ENCODE results near the gene CHCHD6. TPM values are rescaled to one million over a fixed set of nuclear protein-coding genes. Genes with fewer than 3 reads are reported as not detected.

Gene CHCHD6
- polyA plus RNA-seq, 4 donors = 2.2 to 15.0 (median 7.4) TPM

- Histone ChIP-seq H3K9me3 (ENCODE audit: control insufficient read depth in 2 of 2, insufficient read depth in 1 of 2, low read depth in 1 of 2, low read length in 1 of 2) (no peaks in the 10 kb centered on the region), H3K36me3 (ENCODE audit: control insufficient read depth in 3 of 3, insufficient read depth in 2 of 3, low read depth in 1 of 3, low read length in 3 of 3) (no peaks in the 10 kb centered on the region), H3K27me3 (ENCODE audit: control insufficient read depth in 3 of 3, insufficient read depth in 3 of 3, low read length in 3 of 3) (peaks cover 0 to 9% (median 2%) of the 10 kb centered on the region in 3 donors), H3K4me3 (ENCODE audit: low read depth in 1 of 3, low read length in 3 of 3) (no peak overlapping the region), H3K27ac (ENCODE audit: low read depth in 1 of 3, low read length in 2 of 3) (no peak overlapping the region), H3K4me1 (ENCODE audit: control insufficient read depth in 3 of 3, insufficient read depth in 2 of 3, low read depth in 1 of 3, low read length in 2 of 3) (no peaks in the 10 kb centered on the region)
- DNase-seq (no peak), FAIRE-seq (no peak)
- 85 to 87% (median 85%) methylated on average over 15 of the region's 15 CpGs for WGBS, 3 donors
Measured at GRCh38 chr3:126666658-126667528, 37.1 kb upstream of the CHCHD6 start.

DNA sequence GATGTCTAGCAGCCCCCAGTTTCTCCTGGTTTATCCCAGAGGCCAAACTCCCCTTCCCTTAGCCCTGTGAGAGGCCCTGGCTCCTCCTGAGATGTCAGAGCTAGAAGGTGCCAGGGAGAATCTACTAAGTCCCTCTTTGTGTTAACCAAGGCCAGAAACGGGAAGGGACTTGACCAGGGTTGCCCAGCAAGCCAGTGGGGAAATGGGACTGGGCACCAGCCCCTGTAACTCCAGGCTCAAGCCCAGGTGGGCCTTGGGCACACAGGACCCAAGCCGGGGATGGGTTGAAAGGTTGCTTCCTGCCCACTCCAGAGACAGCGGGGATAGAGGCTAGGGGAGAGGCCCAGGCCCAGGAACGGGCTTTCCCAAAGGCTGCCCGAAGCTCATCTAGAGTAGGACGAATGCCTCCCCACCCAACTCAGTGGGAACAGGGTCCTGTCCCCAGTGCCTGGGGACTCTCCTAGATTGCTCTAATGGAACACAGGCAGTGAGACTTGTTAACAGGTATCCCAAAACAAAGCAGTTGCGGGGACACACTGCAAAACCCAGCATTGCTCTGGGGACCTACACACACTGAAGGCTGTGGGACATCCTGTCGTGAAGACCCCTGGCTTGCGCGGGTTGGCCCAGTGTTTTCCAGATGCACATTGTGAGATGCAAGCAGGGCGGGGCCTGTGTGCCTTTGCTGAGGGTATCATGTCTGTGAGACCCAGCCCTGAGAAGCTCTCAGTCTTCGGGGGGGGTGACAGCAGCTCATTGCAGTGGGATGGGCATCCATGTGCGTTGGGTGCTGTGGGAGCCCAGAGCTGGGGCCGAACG lies 36.2 kb upstream of the CHCHD6 start:
- H3K27ac ChIP-seq (ENCODE audit: low read depth in 1 of 3, low read length in 2 of 3) = no peak overlapping the region
- peaks cover 0 to 2% (median 0%) of the 10 kb centered on the region in 3 donors for H3K27me3 ChIP-seq (ENCODE audit: control insufficient read depth in 3 of 3, insufficient read depth in 3 of 3, low read length in 3 of 3)
- no peak overlapping the region for H3K4me3 ChIP-seq (ENCODE audit: low read depth in 1 of 3, low read length in 3 of 3)
- DNase-seq (no peak), FAIRE-seq (no peak)
- WGBS, 3 donors = 80 to 85% (median 83%) methylated on average over 15 of the region's 15 CpGs
- no peaks in the 10 kb centered on the region for H3K4me1 ChIP-seq (ENCODE audit: control insufficient read depth in 3 of 3, insufficient read depth in 2 of 3, low read depth in 1 of 3, low read length in 2 of 3)
- H3K36me3 ChIP-seq (ENCODE audit: control insufficient read depth in 3 of 3, insufficient read depth in 2 of 3, low read depth in 1 of 3, low read length in 3 of 3) = no peaks in the 10 kb centered on the region
- no peaks in the 10 kb centered on the region for H3K9me3 ChIP-seq (ENCODE audit: control insufficient read depth in 2 of 2, insufficient read depth in 1 of 2, low read depth in 1 of 2, low read length in 1 of 2)

DNA sequence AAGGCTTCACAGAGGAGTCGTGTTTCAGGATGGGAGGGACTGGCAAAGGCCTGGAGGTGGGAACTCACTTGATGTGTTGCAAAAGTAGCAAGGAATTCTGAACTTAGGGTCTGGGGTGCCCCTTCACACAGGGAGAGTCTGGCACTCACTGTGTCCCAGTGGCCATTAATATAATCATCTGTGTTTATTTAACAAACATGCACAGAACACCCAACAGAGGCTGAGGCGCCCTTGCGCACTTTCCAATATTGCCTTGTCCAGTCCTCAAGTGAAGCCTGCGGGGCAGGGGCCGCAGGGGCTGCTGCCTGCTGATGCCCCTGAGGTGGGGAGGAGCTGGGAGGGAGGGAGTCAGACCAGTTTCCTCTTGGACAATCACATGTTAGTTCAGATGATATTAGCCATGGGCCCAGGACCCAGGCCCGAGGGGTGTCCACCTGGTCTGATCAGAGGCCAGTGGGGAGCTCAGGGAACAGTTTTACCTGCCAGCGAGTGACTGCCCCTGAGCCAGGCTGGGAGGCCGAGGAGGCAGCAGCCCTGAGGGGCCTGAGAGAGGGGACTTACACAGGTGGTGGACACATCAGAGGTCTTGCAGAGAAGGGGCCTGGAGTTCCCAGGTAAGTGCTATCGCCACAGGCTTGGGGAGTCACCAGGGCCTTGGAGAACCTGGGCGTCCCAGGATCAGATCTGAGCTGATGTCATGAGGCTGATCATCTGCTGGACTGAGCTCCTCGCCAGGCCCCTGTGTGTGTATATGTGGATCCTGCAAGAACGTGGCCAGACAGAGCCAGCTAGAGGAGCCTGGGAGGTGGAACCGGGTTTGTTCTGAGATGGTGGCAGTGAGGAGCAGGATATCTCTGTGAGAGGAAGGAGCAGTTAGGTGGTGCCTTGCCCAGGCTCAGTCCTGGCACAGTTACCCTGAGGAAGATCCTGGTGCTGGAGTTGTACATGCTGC lies 35.3 kb upstream of the CHCHD6 start:
- Histone ChIP-seq H3K36me3 (ENCODE audit: control insufficient read depth in 3 of 3, insufficient read depth in 2 of 3, low read depth in 1 of 3, low read length in 3 of 3) (no peaks in the 10 kb centered on the region), H3K4me1 (ENCODE audit: control insufficient read depth in 3 of 3, insufficient read depth in 2 of 3, low read depth in 1 of 3, low read length in 2 of 3) (no peaks in the 10 kb centered on the region), H3K27ac (ENCODE audit: low read depth in 1 of 3, low read length in 2 of 3) (no peak overlapping the region), H3K27me3 (ENCODE audit: control insufficient read depth in 3 of 3, insufficient read depth in 3 of 3, low read length in 3 of 3) (no peaks in the 10 kb centered on the region), H3K4me3 (ENCODE audit: low read depth in 1 of 3, low read length in 3 of 3) (no peak overlapping the region), H3K9me3 (ENCODE audit: control insufficient read depth in 2 of 2, insufficient read depth in 1 of 2, low read depth in 1 of 2, low read length in 1 of 2) (peaks cover 0 to 4% of the 10 kb centered on the region in 2 donors)
- WGBS, 3 donors = 83 to 90% (median 88%) methylated on average over 12 to 13 of the region's 13 CpGs
- FAIRE-seq (no peak), DNase-seq (no peak)

DNA sequence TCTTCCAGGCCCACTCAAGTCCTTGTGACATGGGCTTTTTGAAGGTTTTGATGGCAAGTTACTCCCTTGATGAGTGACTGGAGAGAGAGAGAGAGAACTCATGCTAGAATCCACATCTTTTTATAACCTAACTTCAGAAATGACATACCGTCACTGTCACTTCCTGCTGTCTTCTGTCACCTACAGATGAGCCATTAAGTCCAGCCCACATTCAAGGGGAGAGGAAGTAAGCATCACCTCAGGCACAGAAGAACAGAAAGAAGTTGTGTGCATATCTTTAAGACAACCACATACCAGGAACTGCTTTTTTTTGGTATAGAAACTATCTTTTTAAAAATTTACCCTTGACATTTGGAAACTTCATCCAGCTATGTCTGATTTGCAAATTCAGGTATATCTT lies 32.5 kb upstream of the CHCHD6 start:
- Histone ChIP-seq H3K4me1 (ENCODE audit: control insufficient read depth in 3 of 3, insufficient read depth in 2 of 3, low read depth in 1 of 3, low read length in 2 of 3) (no peaks in the 10 kb centered on the region), H3K27ac (ENCODE audit: low read depth in 1 of 3, low read length in 2 of 3) (no peak overlapping the region), H3K9me3 (ENCODE audit: control insufficient read depth in 2 of 2, insufficient read depth in 1 of 2, low read depth in 1 of 2, low read length in 1 of 2) (peaks cover 0 to 4% of the 10 kb centered on the region in 2 donors), H3K27me3 (ENCODE audit: control insufficient read depth in 3 of 3, insufficient read depth in 3 of 3, low read length in 3 of 3) (no peaks in the 10 kb centered on the region), H3K4me3 (ENCODE audit: low read depth in 1 of 3, low read length in 3 of 3) (no peak overlapping the region), H3K36me3 (ENCODE audit: control insufficient read depth in 3 of 3, insufficient read depth in 2 of 3, low read depth in 1 of 3, low read length in 3 of 3) (no peaks in the 10 kb centered on the region)
- DNase-seq (no peak), FAIRE-seq (no peak)
- WGBS, 3 donors = 36 to 55% (median 38%) methylated on average over 1 of the region's 1 CpG

GRCh38 chr3:126672340-126672739 lies 31.7 kb upstream of the CHCHD6 start:
- FAIRE-seq = no peak
- Histone ChIP-seq H3K4me1 (ENCODE audit: control insufficient read depth in 3 of 3, insufficient read depth in 2 of 3, low read depth in 1 of 3, low read length in 2 of 3) (no peaks in the 10 kb centered on the region), H3K36me3 (ENCODE audit: control insufficient read depth in 3 of 3, insufficient read depth in 2 of 3, low read depth in 1 of 3, low read length in 3 of 3) (no peaks in the 10 kb centered on the region), H3K9me3 (ENCODE audit: control insufficient read depth in 2 of 2, insufficient read depth in 1 of 2, low read depth in 1 of 2, low read length in 1 of 2) (peaks cover 0 to 4% of the 10 kb centered on the region in 2 donors), H3K27me3 (ENCODE audit: control insufficient read depth in 3 of 3, insufficient read depth in 3 of 3, low read length in 3 of 3) (peaks cover 0 to 4% (median 0%) of the 10 kb centered on the region in 3 donors), H3K27ac (ENCODE audit: low read depth in 1 of 3, low read length in 2 of 3) (no peak overlapping the region), H3K4me3 (ENCODE audit: low read depth in 1 of 3, low read length in 3 of 3) (no peak overlapping the region)
- 83 to 88% (median 86%) methylated on average over 7 of the region's 7 CpGs for WGBS, 3 donors
- DNase-seq = no peak

- Histone ChIP-seq H3K36me3 (ENCODE audit: control insufficient read depth in 3 of 3, insufficient read depth in 2 of 3, low read depth in 1 of 3, low read length in 3 of 3) (no peaks in the 10 kb centered on the region), H3K9me3 (ENCODE audit: control insufficient read depth in 2 of 2, insufficient read depth in 1 of 2, low read depth in 1 of 2, low read length in 1 of 2) (peaks cover 0 to 4% of the 10 kb centered on the region in 2 donors), H3K4me3 (ENCODE audit: low read depth in 1 of 3, low read length in 3 of 3) (no peak overlapping the region), H3K27ac (ENCODE audit: low read depth in 1 of 3, low read length in 2 of 3) (no peak overlapping the region), H3K4me1 (ENCODE audit: control insufficient read depth in 3 of 3, insufficient read depth in 2 of 3, low read depth in 1 of 3, low read length in 2 of 3) (no peaks in the 10 kb centered on the region), H3K27me3 (ENCODE audit: control insufficient read depth in 3 of 3, insufficient read depth in 3 of 3, low read length in 3 of 3) (peaks cover 0 to 4% (median 0%) of the 10 kb centered on the region in 3 donors)
- no peak for FAIRE-seq
- 88 to 91% (median 89%) methylated on average over 6 of the region's 6 CpGs for WGBS, 3 donors
- DNase-seq = no peak
Measured at GRCh38 chr3:126672741-126673140, 31.3 kb upstream of the CHCHD6 start.

- FAIRE-seq (no peak), DNase-seq (no peak)
- WGBS, 3 donors = 73 to 77% (median 75%) methylated on average over 7 of the region's 7 CpGs
- Histone ChIP-seq H3K27me3 (ENCODE audit: control insufficient read depth in 3 of 3, insufficient read depth in 3 of 3, low read length in 3 of 3) (peaks cover 0 to 8% (median 2%) of the 10 kb centered on the region in 3 donors), H3K27ac (ENCODE audit: low read depth in 1 of 3, low read length in 2 of 3) (no peak overlapping the region), H3K4me3 (ENCODE audit: low read depth in 1 of 3, low read length in 3 of 3) (no peak overlapping the region), H3K36me3 (ENCODE audit: control insufficient read depth in 3 of 3, insufficient read depth in 2 of 3, low read depth in 1 of 3, low read length in 3 of 3) (no peaks in the 10 kb centered on the region), H3K9me3 (ENCODE audit: control insufficient read depth in 2 of 2, insufficient read depth in 1 of 2, low read depth in 1 of 2, low read length in 1 of 2) (peaks cover 0 to 4% of the 10 kb centered on the region in 2 donors), H3K4me1 (ENCODE audit: control insufficient read depth in 3 of 3, insufficient read depth in 2 of 3, low read depth in 1 of 3, low read length in 2 of 3) (peaks cover 0 to 3% (median 0%) of the 10 kb centered on the region in 3 donors)
Measured at GRCh38 chr3:126676919-126677705, 26.9 kb upstream of the CHCHD6 start.
